ENCODE measurements around the gene HARS1.
"Not testable (repeated sequence)": the region's sequence is repeated elsewhere in the genome, so short reads cannot be mapped to it uniquely, and the experiment has no call there.

DNA sequence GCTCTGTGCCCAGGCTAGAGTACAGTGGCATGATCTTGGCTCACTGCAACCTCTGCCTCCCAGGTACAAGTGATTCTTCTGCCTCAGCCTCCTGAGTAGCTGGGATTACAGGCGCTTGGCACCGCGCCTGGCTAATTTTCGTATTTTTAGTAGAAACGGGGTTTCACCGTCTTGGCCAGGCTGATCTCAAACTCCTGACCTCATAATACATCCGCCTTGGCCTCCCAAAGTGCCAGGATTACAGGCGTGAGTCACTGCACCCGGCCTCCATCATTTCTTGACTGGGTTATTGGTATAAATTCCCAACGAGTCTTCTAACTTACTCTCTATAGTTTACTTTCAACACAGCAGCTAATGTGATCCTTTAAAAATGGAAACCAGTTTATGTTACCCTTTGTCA is 66.3 kb downstream of the HARS1 start:
- TF ChIP-seq CTCF (IDR thresholded peaks at IDR 0.05); EZH2 (IDR thresholded peaks at IDR 0.05; ENCODE audit: borderline replicate concordance, insufficient read depth, low read depth, low read length, poor library complexity, severe bottlenecking): not testable (repeated sequence)

All from B cell (primary cell).